Coronary artery (tissue), 2 donors: ENCODE data around the gene HMCN1.

Source experiments
- DNase-seq: peaks from one replicate; pipeline ENCODE4 v3.0.0-alpha.2; 2017; ENCODE audit warnings: low spot score
- H3K27ac ChIP-seq, 2 donors: fragments of 200-600 bp; sonication (generic); one replicate each; pipeline ENCODE4 v1.5.1; 2016 to 2019
- H3K4me3 ChIP-seq: fragments of 200-600 bp; sonication (generic); 2 replicates; pipeline ENCODE4 v1.5.1; 2016; ENCODE audit warnings: mild to moderate bottlenecking, moderate library complexity
- TF ChIP-seq, protein P1 (sequence below): fragments of 200-600 bp; sonication (generic); IDR thresholded peaks from one replicate; pipeline ENCODE4 v1.5.1; 2019; ENCODE audit warnings: antibody characterized with exemption

Gene HMCN1

DNA sequence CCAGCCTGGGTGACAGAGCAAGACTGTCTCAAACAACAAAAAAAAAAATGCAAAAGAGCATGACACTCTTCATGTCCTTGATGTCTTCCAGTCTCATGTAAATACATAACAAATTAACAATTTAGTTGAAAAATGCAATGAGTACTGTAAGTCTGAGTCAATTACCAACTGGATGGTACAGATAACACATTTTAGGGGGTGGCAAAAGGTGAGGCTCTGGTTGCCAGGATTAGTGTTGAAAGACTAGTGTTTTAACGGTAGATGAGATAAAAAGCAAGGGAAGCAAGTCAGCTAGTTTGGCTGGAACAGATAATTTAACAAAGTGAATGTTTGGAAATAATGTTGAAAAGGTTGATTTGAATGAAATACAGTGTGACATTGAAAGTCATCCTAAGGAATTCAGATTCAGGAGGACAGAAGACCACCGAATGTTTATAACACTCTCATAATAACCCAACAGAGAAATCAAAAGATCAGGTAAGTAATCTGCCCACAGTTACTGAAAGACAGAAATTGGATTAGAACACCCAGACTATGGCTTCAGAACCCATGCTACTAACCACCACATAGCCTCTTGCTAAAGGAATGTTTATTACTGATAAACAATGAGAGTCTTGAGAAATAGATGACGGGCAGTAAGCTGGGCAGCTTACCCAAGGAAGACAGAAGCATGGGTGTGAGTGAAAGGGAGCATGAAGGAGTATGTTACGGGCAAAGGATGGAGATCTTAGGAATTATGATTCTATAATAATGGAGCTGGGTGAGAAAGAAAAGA, 312.4 kb downstream of the HMCN1 start:
- TF ChIP-seq, protein P1, sequence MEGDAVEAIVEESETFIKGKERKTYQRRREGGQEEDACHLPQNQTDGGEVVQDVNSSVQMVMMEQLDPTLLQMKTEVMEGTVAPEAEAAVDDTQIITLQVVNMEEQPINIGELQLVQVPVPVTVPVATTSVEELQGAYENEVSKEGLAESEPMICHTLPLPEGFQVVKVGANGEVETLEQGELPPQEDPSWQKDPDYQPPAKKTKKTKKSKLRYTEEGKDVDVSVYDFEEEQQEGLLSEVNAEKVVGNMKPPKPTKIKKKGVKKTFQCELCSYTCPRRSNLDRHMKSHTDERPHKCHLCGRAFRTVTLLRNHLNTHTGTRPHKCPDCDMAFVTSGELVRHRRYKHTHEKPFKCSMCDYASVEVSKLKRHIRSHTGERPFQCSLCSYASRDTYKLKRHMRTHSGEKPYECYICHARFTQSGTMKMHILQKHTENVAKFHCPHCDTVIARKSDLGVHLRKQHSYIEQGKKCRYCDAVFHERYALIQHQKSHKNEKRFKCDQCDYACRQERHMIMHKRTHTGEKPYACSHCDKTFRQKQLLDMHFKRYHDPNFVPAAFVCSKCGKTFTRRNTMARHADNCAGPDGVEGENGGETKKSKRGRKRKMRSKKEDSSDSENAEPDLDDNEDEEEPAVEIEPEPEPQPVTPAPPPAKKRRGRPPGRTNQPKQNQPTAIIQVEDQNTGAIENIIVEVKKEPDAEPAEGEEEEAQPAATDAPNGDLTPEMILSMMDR, result no peak

DNA sequence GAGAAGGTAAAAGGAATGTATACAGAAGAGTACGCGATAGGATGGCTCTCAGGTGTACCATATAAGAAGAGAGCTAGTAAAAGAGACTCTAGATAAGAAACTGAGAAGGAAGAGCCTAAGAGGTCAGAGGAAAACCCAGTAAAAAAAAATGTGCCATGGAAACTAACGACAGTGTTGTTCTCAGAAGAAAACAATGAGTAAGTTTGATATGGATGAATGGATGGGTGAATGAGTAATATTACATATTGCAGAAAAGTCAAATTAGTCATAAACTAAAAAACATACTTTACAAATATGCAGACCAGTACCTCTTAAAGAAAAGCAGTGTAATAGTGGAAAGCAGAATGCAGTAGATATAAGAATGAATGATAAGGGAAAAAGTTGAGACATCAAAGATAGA, 316.2 kb downstream of the HMCN1 start:
- no peak overlapping the region for H3K27ac ChIP-seq
- DNase-seq, result no peak
- H3K4me3 ChIP-seq, result no peak overlapping the region
- TF ChIP-seq, protein P1, result no peak

More for the DNA sequence above, 312.4 kb downstream of the HMCN1 start:
- DNase-seq, result no peak
- H3K4me3 ChIP-seq, result no peak overlapping the region
- no peak overlapping the region for H3K27ac ChIP-seq

DNA sequence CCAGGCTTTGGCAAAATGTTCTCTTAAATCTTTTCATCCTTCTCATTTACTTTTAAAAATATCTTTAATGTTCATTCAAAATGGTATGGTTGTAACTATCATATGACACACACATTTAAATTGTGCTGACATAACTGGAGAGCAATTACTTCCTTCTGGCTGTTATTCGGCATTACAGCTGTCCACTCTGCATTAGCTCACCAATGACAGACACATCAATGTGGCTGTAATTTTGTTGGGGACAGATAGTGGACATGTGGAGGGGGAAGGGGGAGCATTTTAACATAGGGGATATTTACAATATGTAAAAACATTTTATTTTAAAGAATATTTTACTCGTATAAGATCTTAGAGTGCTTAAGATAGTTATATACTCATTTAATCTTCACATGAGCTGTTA, 319.8 kb downstream of the HMCN1 start:
- TF ChIP-seq, protein P1, result no peak
- no peak overlapping the region for H3K4me3 ChIP-seq
- no peak for DNase-seq
- no peak overlapping the region for H3K27ac ChIP-seq

DNA sequence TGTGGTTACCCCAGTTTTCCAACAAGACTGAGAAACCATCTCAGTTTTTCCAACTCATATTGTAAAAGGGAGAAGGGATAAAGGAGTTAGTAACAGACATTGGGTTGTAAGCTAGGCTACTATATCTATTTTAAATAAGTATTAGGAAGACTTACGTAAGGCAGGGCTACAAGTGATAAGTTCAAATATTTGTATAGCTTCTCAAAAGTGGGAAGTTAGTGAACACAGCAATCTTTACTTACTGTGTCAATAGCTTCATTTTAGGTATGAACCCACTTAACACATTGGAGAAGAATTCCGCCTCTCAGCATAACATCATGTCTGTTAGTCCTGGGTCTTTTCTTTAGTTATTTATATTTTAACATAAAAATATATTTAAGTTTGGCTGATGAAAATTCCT, 320.7 kb downstream of the HMCN1 start:
- TF ChIP-seq, protein P1, result no peak
- Histone ChIP-seq H3K27ac (no peak overlapping the region), H3K4me3 (no peak overlapping the region)
- DNase-seq, result no peak

DNA sequence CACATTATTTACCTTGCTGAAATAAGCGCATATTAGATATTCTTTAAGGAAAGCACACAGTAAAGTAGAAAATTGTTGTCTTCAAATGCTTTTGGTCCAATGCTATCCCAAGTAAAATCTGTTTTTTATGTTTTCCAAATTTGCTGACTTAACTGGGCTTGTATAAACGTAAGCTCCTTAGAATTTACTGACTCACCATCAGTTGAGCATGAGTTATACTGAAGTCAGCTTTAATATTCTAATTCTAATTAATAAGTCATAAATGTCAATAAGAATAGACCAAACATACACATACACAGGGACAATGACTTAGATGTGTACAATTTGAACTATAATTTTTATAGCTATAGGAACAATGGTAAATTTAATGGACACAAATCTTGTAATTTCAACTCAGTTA, 321.7 kb downstream of the HMCN1 start:
- H3K4me3 ChIP-seq, result no peak overlapping the region
- TF ChIP-seq, protein P1, result no peak
- no peak for DNase-seq
- H3K27ac ChIP-seq, result no peak overlapping the region

DNA sequence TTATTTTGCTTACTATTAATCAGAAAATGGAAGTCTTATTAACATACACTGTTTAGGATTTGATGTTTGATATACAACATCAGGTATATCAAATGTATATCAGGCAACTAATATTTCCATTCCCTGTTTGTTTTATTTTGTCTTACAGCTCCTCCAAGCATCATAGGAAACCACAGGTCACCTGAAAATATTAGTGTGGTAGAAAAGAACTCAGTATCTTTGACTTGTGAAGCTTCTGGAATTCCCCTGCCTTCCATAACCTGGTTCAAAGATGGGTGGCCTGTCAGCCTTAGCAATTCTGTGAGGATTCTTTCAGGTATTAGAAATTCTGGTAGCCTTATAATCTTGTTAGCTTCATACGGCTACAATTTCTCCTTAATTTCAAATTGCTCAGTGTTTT, 322.9 kb downstream of the HMCN1 start:
- TF ChIP-seq, protein P1, result no peak
- H3K27ac ChIP-seq, result no peak overlapping the region
- DNase-seq, result no peak
- no peak overlapping the region for H3K4me3 ChIP-seq

DNA sequence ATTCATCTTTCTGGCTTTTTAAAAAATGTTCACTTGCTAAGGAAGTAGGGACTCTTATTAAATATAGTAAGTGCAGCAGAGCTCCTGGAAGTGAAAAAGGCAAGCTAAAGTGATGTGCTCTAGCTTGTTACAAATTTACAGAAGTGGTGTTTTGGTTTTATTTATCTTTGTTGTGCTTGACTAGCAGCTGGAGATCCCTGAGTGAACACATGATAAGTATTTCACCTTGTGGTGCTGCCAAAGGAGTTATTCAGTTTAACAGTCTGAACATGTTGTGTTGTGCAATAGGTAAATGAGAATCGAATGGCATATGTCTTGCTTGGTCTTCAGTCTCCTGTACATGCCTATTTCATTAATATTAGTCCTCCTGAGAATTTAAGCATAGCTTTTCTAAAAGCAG, 325.1 kb downstream of the HMCN1 start:
- H3K4me3 ChIP-seq, result no peak overlapping the region
- H3K27ac ChIP-seq, result no peak overlapping the region
- no peak for DNase-seq
- TF ChIP-seq, protein P1, result no peak
